NK-92 (cell line): ENCODE data around the gene PLEKHB2.
"Not testable (repeated sequence)": the region's sequence is repeated elsewhere in the genome, so short reads cannot be mapped to it uniquely, and the experiment has no call there.

Source experiments
- DNase-seq: peaks from one replicate; lab custom pipeline; 2025; ENCODE audit not compliant: unreplicated experiment; lab: John Stamatoyannopoulos, UW

The PLEKHB2 gene

GRCh38 chr2:131105156-131105949 lies at the start of gene PLEKHB2:
Gene PLEKHB2, plus strand, starts transcription at chr2:131105336. Its CDS starts 15,606 bp downstream, at chr2:131120942.
- DNase-seq: peak; percentile 27

- DNase-seq: no peak
Observed at GRCh38 chr2:131056204-131056931, 48.8 kb upstream of the PLEKHB2 start.

DNA sequence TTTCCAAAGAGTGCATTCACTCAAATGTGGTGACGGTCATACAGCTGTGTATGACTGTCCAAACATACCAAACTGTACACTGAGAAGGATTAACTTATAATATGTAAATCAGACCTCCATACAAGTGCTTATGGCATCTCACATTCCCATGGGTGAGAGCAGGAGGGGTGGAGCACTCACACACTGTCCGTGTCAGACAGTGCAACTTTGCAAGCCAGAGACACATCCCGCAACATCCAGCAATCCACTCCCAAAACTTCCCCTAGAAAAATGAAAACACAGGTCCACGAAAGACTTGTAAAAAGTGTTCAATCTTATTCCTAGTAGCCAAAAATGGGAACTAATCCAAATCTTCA lies 48.2 kb upstream of the PLEKHB2 start:
- no peak for DNase-seq

DNA sequence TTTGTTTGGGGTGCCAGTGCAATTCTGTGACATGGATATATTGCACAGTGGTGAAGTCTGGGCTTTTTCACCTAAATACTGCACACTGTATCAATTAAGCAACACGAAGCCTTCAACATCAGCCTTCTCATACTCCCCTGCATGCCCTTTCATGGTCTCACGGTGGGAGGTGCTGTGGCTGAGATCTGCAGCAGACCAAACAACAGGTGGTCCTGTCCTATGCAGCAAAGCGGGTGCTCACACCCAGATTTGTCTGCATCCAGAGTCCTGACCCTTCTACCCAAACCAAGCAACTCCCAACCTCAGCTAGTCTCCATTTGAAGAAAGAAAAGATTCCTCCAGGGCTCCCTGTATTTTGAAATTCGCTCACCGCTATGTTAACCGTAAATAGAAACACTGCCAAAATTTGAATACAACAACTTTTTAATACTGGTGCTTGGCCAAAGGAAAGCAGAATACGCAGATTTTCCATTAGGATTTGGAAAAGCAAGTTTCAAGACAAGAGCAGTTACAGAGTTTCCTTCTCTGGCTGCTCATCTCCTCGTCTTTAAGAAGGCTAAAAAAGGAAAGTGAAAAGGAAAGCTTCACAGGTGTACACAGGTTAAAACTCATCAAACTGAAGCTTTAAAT lies 46.8 kb upstream of the PLEKHB2 start:
- no peak for DNase-seq

GRCh38 chr2:131058920-131059319 lies 46.2 kb upstream of the PLEKHB2 start:
- no peak for DNase-seq

- no peak for DNase-seq
Observed at GRCh38 chr2:131063501-131064283, 41.4 kb upstream of the PLEKHB2 start.

GRCh38 chr2:131064589-131065512 lies 40.3 kb upstream of the PLEKHB2 start:
- DNase-seq: no peak

DNA sequence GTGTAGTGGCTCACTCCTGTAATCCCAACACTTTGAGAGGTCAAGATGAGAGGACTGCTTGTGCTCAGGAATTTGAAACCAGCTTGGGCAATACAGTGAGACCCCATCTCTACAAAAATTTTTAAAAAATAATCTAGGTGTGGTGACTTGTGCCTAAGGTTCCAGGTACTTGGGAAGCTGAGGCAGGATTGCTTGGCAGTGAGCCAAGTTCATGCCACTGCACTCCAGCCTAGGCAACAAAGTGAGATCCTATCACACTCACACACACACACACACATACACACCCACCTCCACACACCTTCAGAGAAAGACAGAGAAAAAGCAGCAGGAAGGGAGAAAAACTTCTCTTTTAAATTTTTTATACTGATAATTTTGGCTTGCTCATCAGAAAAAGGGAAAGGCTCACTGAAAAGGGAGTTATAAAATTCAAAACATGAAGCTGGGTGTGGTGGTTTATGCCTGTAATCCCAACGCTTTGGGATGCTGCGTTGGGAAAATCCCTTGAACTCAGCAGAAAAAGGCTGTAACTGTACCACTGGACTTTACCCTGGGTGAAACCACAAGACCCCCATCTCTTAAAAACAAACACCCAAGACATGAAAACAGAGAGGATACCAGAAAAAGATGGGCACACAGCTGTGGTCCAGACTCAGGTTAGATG lies 37.5 kb upstream of the PLEKHB2 start:
- no peak for DNase-seq

DNA sequence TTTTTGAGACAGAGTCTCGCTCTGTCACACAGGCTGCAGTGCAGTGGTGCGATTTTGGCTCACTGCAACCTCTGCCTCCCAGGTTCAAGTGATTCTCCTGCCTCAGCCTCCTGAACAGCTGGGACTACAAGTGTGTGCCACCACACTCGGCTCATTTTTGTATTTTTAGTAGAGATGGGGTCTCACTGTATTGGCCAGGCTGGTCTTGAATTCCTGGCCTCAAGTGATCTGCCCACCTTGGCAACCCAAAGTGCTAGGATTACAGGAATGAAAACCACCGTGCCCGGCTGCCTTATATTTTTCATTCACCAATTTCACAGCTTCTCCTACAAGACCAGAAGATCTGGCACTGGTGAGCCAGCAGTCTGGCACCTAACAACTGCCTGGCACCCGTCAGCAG lies 37.0 kb upstream of the PLEKHB2 start:
- not testable (repeated sequence) for DNase-seq

DNA sequence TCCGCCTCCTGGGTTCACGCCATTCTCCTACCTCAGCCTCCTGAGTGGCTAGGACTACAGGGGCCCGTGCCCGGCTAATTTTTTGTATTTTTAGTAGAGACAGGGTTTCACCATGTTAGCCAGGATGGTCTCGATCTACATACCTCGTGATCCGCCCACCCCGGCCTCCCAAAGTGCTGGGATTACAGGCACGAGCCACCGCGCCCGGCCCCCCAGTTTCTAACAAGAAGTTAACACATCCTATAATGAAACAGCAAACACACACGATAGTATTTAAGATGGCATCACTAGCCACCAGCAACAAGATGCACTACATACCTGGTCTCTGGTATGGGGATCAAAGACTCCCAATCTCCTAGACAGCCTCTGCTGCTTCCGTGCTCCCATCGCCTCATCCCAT lies 29.6 kb upstream of the PLEKHB2 start:
- DNase-seq: not testable (repeated sequence)

DNA sequence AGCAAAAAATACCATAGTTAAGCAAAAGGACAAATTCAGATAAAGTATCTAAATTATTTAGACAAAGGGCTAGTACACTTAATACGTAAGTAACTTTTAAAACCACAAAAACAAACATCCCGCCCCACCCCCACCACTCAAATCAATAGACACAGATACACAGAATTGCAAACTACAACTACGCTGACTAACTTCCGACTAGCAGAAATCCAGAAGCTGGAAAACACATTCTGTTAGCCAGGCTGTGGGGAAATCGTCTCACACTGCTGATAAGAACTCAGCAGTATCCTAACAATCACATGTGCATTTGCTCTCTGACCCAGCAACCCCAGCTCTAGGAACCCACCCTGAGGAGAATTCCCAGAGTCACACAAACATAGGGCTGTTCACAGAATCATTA lies 28.4 kb upstream of the PLEKHB2 start:
- DNase-seq: no peak

- DNase-seq: no peak
Observed at GRCh38 chr2:131077182-131077846, 27.8 kb upstream of the PLEKHB2 start.

DNA sequence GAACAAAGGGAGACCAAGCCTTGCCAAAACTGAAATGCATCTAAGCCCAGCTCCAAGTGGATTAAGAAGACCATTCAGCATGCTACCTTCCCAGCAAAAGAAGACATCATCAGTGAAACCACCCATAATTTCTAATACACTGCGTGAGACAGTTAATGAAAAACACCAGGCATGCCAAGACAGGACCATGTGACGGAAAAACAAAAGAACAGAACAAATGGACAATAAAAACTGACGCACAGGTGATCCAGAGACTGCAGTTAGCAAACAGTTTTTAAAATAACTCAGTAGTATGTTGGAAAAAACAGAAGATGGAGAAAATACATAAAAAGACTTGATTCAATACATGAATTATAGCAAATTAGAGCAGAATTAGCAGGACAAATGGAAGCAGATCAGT lies 27.2 kb upstream of the PLEKHB2 start:
- no peak for DNase-seq

- not testable (repeated sequence) for DNase-seq
Observed at GRCh38 chr2:131079931-131080330, 25.2 kb upstream of the PLEKHB2 start.

DNA sequence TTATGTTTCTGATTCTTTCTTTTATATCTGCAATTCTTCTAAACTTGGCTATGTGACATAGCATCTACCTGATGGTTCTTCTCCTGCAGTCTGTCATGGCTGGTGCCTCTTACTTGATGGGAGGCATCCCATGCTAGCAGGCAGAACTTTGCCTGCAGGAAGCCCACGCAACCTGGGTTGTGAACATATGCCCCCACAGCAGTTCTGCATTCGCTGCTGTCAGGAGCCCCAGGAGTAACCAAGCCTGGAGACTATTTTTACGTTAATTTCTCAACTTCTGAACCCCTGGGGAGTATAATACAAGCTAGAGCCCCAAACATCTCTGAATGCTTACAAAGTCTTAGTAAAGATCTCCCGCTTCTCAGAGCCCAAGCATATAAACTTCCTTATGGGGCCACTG lies 23.9 kb upstream of the PLEKHB2 start:
- no peak for DNase-seq

GRCh38 chr2:131085646-131086045 lies 19.5 kb upstream of the PLEKHB2 start:
- DNase-seq: no peak

- no peak for DNase-seq
Observed at GRCh38 chr2:131092458-131093005, 12.6 kb upstream of the PLEKHB2 start.

- no peak for DNase-seq
Observed at GRCh38 chr2:131093006-131093695, 12.0 kb upstream of the PLEKHB2 start, which contains the start of gene FAM168B. Gene FAM168B, minus strand, starts transcription at chr2:131093460. Its CDS starts 10,814 bp downstream, at chr2:131082646.
